ENCODE measurements around the gene ZNF780A. TPM values are rescaled to one million over a fixed set of nuclear protein-coding genes. Genes with fewer than 3 reads are reported as not detected.
"Not testable (repeated sequence)": the region's sequence is repeated elsewhere in the genome, so short reads cannot be mapped to it uniquely, and the experiment has no call there.

Gene ZNF780A
- total RNA-seq, 1 donor from 2014 or later: 13.0 TPM

DNA sequence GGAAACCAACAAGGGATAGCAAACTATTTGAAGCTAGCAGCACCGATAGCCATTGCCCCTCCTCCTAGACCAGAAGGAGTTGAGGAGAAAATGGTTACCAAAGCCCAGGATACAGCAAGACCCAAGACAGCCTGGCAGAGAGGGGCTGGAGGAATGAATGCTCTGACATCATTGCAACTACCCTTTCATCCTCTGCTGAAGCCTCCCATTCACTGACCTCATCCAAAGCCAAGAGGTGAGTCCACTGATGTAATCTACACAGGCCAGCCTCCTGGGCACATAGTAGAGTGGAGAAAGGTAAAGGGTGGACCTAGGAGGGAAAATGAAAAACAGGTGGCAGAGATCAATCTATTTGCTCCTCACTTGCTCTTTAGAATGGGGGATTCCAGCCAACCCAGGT, 42.7 kb upstream of the ZNF780A start:
- no peaks in the 10 kb centered on the region for H3K36me3 Mint-ChIP-seq (ENCODE audit: unreplicated experiment)
- peaks cover 12% of the 10 kb centered on the region for H3K9me3 Mint-ChIP-seq (ENCODE audit: unreplicated experiment)
- peaks cover 58% of the 10 kb centered on the region for H3K27me3 Mint-ChIP-seq (ENCODE audit: unreplicated experiment)
- TF ChIP-seq, protein P1, sequence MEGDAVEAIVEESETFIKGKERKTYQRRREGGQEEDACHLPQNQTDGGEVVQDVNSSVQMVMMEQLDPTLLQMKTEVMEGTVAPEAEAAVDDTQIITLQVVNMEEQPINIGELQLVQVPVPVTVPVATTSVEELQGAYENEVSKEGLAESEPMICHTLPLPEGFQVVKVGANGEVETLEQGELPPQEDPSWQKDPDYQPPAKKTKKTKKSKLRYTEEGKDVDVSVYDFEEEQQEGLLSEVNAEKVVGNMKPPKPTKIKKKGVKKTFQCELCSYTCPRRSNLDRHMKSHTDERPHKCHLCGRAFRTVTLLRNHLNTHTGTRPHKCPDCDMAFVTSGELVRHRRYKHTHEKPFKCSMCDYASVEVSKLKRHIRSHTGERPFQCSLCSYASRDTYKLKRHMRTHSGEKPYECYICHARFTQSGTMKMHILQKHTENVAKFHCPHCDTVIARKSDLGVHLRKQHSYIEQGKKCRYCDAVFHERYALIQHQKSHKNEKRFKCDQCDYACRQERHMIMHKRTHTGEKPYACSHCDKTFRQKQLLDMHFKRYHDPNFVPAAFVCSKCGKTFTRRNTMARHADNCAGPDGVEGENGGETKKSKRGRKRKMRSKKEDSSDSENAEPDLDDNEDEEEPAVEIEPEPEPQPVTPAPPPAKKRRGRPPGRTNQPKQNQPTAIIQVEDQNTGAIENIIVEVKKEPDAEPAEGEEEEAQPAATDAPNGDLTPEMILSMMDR (IDR thresholded peaks at IDR 0.05): no peak
- H3K4me3 Mint-ChIP-seq (ENCODE audit: unreplicated experiment): no peak overlapping the region
- no peaks in the 10 kb centered on the region for H3K4me1 Mint-ChIP-seq (ENCODE audit: unreplicated experiment)
- no peak for DNase-seq (ENCODE audit: extremely low spot score, unreplicated experiment)
- H3K27ac Mint-ChIP-seq (ENCODE audit: unreplicated experiment): no peak overlapping the region

DNA sequence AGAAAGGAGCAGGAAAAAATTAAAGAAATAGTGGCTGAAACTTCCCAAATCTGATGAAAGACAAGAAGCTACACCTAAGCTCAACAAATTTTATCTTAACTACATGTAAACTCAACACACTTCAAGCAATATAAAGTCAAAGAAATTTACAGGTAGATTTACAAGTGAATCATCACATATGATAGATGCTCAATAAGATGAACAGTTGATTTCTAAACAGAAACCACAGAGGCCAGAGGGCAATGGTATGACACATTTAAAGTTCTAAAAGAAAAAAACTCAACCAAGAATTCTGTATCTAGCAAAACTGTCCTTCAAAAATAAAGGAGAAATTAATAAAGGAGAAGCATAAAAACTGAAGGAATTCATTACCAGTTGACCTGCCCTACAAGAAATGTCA, 39.3 kb upstream of the ZNF780A start:
- no peaks in the 10 kb centered on the region for H3K4me1 Mint-ChIP-seq (ENCODE audit: unreplicated experiment)
- no peaks in the 10 kb centered on the region for H3K36me3 Mint-ChIP-seq (ENCODE audit: unreplicated experiment)
- no peak overlapping the region for H3K27ac Mint-ChIP-seq (ENCODE audit: unreplicated experiment)
- H3K4me3 Mint-ChIP-seq (ENCODE audit: unreplicated experiment): no peak overlapping the region
- peaks cover 54% of the 10 kb centered on the region for H3K27me3 Mint-ChIP-seq (ENCODE audit: unreplicated experiment)
- DNase-seq (ENCODE audit: extremely low spot score, unreplicated experiment): no peak
- TF ChIP-seq, protein P1 (IDR thresholded peaks at IDR 0.05): no peak
- peaks cover 12% of the 10 kb centered on the region for H3K9me3 Mint-ChIP-seq (ENCODE audit: unreplicated experiment)

DNA sequence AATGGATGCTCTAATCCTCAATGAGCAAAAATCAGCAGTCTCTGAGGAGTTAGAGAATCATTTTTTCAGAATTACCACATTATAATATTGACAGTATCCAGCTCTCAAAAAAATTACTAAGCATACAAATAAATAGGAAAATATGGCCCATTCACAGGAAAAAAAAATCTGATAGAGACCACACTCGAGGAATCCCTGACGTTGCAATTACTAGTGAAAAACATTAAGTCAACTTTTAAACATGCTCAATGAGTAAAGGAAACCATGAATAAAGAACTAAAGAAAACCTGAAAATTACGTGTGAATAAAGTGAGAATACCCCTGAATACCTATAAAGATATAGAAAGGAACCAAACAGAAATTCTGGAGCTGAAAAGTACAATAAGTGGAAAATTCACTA, 38.7 kb upstream of the ZNF780A start:
- Mint-ChIP-seq H3K27ac (ENCODE audit: unreplicated experiment) (no peak overlapping the region), H3K36me3 (ENCODE audit: unreplicated experiment) (no peaks in the 10 kb centered on the region), H3K9me3 (ENCODE audit: unreplicated experiment) (peaks cover 12% of the 10 kb centered on the region), H3K4me1 (ENCODE audit: unreplicated experiment) (no peaks in the 10 kb centered on the region), H3K27me3 (ENCODE audit: unreplicated experiment) (peaks cover 53% of the 10 kb centered on the region), H3K4me3 (ENCODE audit: unreplicated experiment) (no peak overlapping the region)
- DNase-seq (ENCODE audit: extremely low spot score, unreplicated experiment): no peak
- TF ChIP-seq, protein P1 (IDR thresholded peaks at IDR 0.05): no peak

DNA sequence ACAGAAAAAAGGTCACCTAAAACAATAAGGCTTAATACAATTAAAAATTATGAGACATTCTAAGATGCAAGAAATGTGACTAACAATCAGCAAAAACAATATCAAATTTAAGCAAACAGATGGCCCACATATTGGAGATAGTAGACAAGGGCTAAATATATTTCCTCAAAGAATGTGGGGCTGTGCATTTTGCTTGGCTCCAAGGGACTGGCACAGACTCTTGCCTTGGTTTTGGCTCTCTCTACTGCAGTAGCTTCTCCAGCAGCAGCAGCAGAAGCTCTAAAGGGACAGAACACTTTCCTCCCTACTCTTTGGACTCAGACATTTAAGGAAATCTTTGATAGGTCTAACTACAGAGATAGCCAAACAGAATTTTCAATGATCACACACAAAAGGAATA, 38.2 kb upstream of the ZNF780A start:
- H3K27me3 Mint-ChIP-seq (ENCODE audit: unreplicated experiment): peaks cover 53% of the 10 kb centered on the region
- TF ChIP-seq, protein P1 (IDR thresholded peaks at IDR 0.05): no peak

DNA sequence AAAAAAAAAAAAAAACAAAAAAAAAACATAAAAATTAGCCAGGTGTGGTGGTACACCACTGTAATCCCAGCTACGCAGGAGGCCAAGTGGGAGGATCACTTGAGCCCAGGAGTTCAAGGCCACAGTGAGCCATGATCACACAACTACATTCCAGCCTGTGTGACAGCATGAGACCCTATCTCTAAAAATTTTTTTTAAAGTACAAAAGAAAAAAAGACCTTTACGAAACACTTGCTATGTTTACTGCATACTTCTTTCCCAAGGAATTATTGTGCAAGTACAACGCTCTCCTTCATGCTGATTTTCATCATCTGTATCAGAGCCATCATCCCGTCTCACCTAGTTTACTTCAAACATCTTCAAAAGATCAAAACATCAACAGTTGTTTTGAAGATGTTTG, 28.6 kb upstream of the ZNF780A start:
- peaks cover 7% of the 10 kb centered on the region for H3K9me3 Mint-ChIP-seq (ENCODE audit: unreplicated experiment)
- no peak for DNase-seq (ENCODE audit: extremely low spot score, unreplicated experiment)
- TF ChIP-seq, protein P1 (IDR thresholded peaks at IDR 0.05): no peak
- H3K27ac Mint-ChIP-seq (ENCODE audit: unreplicated experiment): no peak overlapping the region
- no peaks in the 10 kb centered on the region for H3K36me3 Mint-ChIP-seq (ENCODE audit: unreplicated experiment)
- peaks cover 9% of the 10 kb centered on the region for H3K27me3 Mint-ChIP-seq (ENCODE audit: unreplicated experiment)
- H3K4me1 Mint-ChIP-seq (ENCODE audit: unreplicated experiment): no peaks in the 10 kb centered on the region
- no peak overlapping the region for H3K4me3 Mint-ChIP-seq (ENCODE audit: unreplicated experiment)

More for the DNA sequence above, 38.2 kb upstream of the ZNF780A start:
- Mint-ChIP-seq H3K36me3 (ENCODE audit: unreplicated experiment) (no peaks in the 10 kb centered on the region), H3K4me3 (ENCODE audit: unreplicated experiment) (no peak overlapping the region), H3K27ac (ENCODE audit: unreplicated experiment) (no peak overlapping the region), H3K4me1 (ENCODE audit: unreplicated experiment) (no peaks in the 10 kb centered on the region), H3K9me3 (ENCODE audit: unreplicated experiment) (peaks cover 12% of the 10 kb centered on the region)
- no peak for DNase-seq (ENCODE audit: extremely low spot score, unreplicated experiment)

GRCh38 chr19:40118638-40119037, 27.9 kb upstream of the ZNF780A start:
- not testable (repeated sequence) for H3K9me3 Mint-ChIP-seq (ENCODE audit: unreplicated experiment); H3K27ac Mint-ChIP-seq (ENCODE audit: unreplicated experiment); H3K36me3 Mint-ChIP-seq (ENCODE audit: unreplicated experiment); H3K27me3 Mint-ChIP-seq (ENCODE audit: unreplicated experiment); H3K4me1 Mint-ChIP-seq (ENCODE audit: unreplicated experiment); H3K4me3 Mint-ChIP-seq (ENCODE audit: unreplicated experiment); DNase-seq (ENCODE audit: extremely low spot score, unreplicated experiment)
